Liver (tissue), 9 donors: ENCODE results near the gene IL18BP. TPM values are rescaled to one million over a fixed set of nuclear protein-coding genes. Genes with fewer than 3 reads are reported as not detected.

Source experiments
- DNase-seq: peaks from one replicate; pipeline ENCODE4 v3.0.0-alpha.2; 2017; ENCODE audit warnings: low spot score
- H3K27ac ChIP-seq, 2 donors: one replicate each; pipeline ENCODE4 v1.7.0; 2013; ENCODE audit warnings: inconsistent platforms in 2 of 2, low read length in 2 of 2, control low read depth in 1 of 2, low read depth in 1 of 2, mild to moderate bottlenecking in 1 of 2
- H3K27me3 ChIP-seq, 4 donors: one replicate each; pipeline versions ENCODE4 v1.6.1 to v1.7.0; 2013; ENCODE audit warnings: low read length in 3 of 4, inconsistent platforms in 1 of 4, mild to moderate bottlenecking in 1 of 4, moderate library complexity in 1 of 4; ENCODE audit not compliant: control insufficient read depth in 4 of 4, insufficient read depth in 4 of 4
- H3K36me3 ChIP-seq, 4 donors: one replicate each; pipeline versions ENCODE4 v1.6.1 to v1.7.0; 2013; ENCODE audit warnings: low read length in 3 of 4, mild to moderate bottlenecking in 3 of 4, low read depth in 1 of 4, moderate library complexity in 1 of 4; ENCODE audit not compliant: control insufficient read depth in 4 of 4, insufficient read depth in 3 of 4
- H3K4me1 ChIP-seq, 4 donors: one replicate each; pipeline versions ENCODE4 v1.6.1 to v1.7.0; 2013; ENCODE audit warnings: low read length in 3 of 4, mild to moderate bottlenecking in 3 of 4, moderate library complexity in 1 of 4; ENCODE audit not compliant: control insufficient read depth in 4 of 4, insufficient read depth in 4 of 4
- H3K4me3 ChIP-seq, 3 donors: one replicate each; pipeline versions ENCODE4 v1.6.1 to v1.7.0; 2013; ENCODE audit warnings: low read length in 3 of 3, control low read depth in 1 of 3, low read depth in 1 of 3, mild to moderate bottlenecking in 1 of 3
- H3K9ac ChIP-seq, 2 donors: one replicate each; pipeline ENCODE4 v1.7.0; 2013; ENCODE audit warnings: low read length in 2 of 2, mild to moderate bottlenecking in 2 of 2, moderate library complexity in 2 of 2, control low read depth in 1 of 2, low read depth in 1 of 2
- H3K9me3 ChIP-seq, 4 donors: one replicate each; pipeline versions ENCODE4 v1.6.1 to v1.7.0; 2013; ENCODE audit warnings: low read length in 3 of 4; ENCODE audit not compliant: control insufficient read depth in 4 of 4
- FOXA2 ChIP-seq: IDR thresholded peaks from 2 replicates; pipeline ENCODE4 v1.6.1; 2016; ENCODE audit warnings: antibody characterized with exemption
- HNF4A ChIP-seq, 2 donors: conservative IDR thresholded peaks; 2 replicates each; pipeline ENCODE4 v1.6.1; 2016; ENCODE audit warnings: antibody characterized with exemption in 2 of 2, mild to moderate bottlenecking in 2 of 2
- JUND ChIP-seq, 2 donors: IDR thresholded peaks; 2 replicates each; pipeline ENCODE4 v1.6.1; 2016; ENCODE audit warnings: antibody characterized with exemption in 2 of 2
- RAD21 ChIP-seq, 2 donors: IDR thresholded peaks; 2 replicates each; pipeline ENCODE4 v1.6.1; 2016; ENCODE audit warnings: antibody characterized with exemption in 2 of 2, mild to moderate bottlenecking in 2 of 2
- RXRA ChIP-seq, 2 donors: IDR thresholded peaks; 2 replicates each; pipeline ENCODE4 v1.6.1; 2017 to 2018; ENCODE audit warnings: antibody characterized with exemption in 2 of 2, mild to moderate bottlenecking in 1 of 2
- TAF1 ChIP-seq: conservative IDR thresholded peaks from 2 replicates; pipeline ENCODE4 v1.6.1; 2016; ENCODE audit warnings: antibody characterized with exemption, mild to moderate bottlenecking
- YY1 ChIP-seq: IDR thresholded peaks from 2 replicates; pipeline ENCODE4 v1.6.1; 2016; ENCODE audit warnings: antibody characterized with exemption, mild to moderate bottlenecking
- WGBS: extraction: QIAGEN DNeasy Blood & Tissue Kit; methylation state at CpG from one replicate; pipeline ENCODE4 v1.1.7; 2013; 5-methylcytosine and 5-hydroxymethylcytosine counted together
- polyA plus RNA-seq, 2 donors: library from polyadenylated mRNA; stranded (reverse) in 1 of 2; unstranded in 1 of 2; fragments of 200-250 nt in 1 of 2; fragments of >200 nt in 1 of 2; fragmentation: Nextera tagmentation in 1 of 2; extraction: Ambion mirVana in 1 of 2; gene quantifications; one replicate each; pipeline versions ENCODE4 v1.2.1 to v1.2.3, GENCODE V29; 2013 to 2015
- total RNA-seq, 2 donors: library from RNA; depleted of rRNA; stranded (reverse); fragments of >200 nt; gene quantifications; one replicate each; pipeline ENCODE4 v1.2.3, GENCODE V29; 2014
- TF ChIP-seq, protein P1 (sequence below): fragments of 150-350 bp; IDR thresholded peaks from 2 replicates; pipeline ENCODE4 v1.5.1; 2017; ENCODE audit warnings: improper control_type of control experiment, low read depth, low read length; ENCODE audit not compliant: missing input control
- TF ChIP-seq, protein P2 (sequence below): IDR thresholded peaks from 2 replicates; pipeline ENCODE4 v1.6.1; 2016; ENCODE audit warnings: antibody characterized with exemption, mild to moderate bottlenecking
- TF ChIP-seq, protein P3 (sequence below): IDR thresholded peaks from 2 replicates; pipeline ENCODE4 v1.6.1; 2016; ENCODE audit warnings: antibody characterized with exemption
- TF ChIP-seq, protein P4 (sequence below): IDR thresholded peaks from 2 replicates; pipeline ENCODE4 v1.6.1; 2016; ENCODE audit warnings: antibody characterized with exemption
- donor health status: healthy.
- donor health status: healthy.
- donor health status: healthy.
- donor health status: healthy.
- donor health status: healthy.

Gene IL18BP
- total and polyA plus RNA-seq, 4 donors, result 2.4 to 6.3 (median 4.3) TPM

DNA sequence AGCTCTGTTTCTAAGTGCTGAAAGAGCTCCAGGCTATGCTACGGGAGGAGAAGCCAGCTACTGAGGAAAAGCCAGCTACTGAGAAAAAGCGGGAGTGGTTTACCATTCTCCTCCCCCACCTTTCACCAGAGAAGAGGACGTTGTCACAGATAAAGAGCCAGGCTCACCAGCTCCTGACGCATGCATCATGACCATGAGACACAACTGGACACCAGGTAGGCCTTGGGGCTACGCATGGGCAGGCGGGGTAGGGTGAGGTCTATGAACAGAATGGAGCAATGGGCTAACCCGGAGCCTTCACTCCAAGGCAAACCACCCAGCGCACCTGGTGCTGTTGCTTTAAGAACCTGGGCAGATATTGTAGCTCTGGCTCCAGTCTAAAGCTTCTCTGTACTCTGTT is 1.1 kb downstream of the IL18BP start:
- TF ChIP-seq, protein P1, sequence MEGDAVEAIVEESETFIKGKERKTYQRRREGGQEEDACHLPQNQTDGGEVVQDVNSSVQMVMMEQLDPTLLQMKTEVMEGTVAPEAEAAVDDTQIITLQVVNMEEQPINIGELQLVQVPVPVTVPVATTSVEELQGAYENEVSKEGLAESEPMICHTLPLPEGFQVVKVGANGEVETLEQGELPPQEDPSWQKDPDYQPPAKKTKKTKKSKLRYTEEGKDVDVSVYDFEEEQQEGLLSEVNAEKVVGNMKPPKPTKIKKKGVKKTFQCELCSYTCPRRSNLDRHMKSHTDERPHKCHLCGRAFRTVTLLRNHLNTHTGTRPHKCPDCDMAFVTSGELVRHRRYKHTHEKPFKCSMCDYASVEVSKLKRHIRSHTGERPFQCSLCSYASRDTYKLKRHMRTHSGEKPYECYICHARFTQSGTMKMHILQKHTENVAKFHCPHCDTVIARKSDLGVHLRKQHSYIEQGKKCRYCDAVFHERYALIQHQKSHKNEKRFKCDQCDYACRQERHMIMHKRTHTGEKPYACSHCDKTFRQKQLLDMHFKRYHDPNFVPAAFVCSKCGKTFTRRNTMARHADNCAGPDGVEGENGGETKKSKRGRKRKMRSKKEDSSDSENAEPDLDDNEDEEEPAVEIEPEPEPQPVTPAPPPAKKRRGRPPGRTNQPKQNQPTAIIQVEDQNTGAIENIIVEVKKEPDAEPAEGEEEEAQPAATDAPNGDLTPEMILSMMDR, result no peak
- TF ChIP-seq FOXA2 (no peak), RAD21 (IDR thresholded peaks at IDR 0.05) (no peak), HNF4A (conservative IDR thresholded peaks at IDR 0.05) (no peak)
- TF ChIP-seq, protein P2, sequence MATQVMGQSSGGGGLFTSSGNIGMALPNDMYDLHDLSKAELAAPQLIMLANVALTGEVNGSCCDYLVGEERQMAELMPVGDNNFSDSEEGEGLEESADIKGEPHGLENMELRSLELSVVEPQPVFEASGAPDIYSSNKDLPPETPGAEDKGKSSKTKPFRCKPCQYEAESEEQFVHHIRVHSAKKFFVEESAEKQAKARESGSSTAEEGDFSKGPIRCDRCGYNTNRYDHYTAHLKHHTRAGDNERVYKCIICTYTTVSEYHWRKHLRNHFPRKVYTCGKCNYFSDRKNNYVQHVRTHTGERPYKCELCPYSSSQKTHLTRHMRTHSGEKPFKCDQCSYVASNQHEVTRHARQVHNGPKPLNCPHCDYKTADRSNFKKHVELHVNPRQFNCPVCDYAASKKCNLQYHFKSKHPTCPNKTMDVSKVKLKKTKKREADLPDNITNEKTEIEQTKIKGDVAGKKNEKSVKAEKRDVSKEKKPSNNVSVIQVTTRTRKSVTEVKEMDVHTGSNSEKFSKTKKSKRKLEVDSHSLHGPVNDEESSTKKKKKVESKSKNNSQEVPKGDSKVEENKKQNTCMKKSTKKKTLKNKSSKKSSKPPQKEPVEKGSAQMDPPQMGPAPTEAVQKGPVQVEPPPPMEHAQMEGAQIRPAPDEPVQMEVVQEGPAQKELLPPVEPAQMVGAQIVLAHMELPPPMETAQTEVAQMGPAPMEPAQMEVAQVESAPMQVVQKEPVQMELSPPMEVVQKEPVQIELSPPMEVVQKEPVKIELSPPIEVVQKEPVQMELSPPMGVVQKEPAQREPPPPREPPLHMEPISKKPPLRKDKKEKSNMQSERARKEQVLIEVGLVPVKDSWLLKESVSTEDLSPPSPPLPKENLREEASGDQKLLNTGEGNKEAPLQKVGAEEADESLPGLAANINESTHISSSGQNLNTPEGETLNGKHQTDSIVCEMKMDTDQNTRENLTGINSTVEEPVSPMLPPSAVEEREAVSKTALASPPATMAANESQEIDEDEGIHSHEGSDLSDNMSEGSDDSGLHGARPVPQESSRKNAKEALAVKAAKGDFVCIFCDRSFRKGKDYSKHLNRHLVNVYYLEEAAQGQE, result no peak
- TF ChIP-seq, protein P3, sequence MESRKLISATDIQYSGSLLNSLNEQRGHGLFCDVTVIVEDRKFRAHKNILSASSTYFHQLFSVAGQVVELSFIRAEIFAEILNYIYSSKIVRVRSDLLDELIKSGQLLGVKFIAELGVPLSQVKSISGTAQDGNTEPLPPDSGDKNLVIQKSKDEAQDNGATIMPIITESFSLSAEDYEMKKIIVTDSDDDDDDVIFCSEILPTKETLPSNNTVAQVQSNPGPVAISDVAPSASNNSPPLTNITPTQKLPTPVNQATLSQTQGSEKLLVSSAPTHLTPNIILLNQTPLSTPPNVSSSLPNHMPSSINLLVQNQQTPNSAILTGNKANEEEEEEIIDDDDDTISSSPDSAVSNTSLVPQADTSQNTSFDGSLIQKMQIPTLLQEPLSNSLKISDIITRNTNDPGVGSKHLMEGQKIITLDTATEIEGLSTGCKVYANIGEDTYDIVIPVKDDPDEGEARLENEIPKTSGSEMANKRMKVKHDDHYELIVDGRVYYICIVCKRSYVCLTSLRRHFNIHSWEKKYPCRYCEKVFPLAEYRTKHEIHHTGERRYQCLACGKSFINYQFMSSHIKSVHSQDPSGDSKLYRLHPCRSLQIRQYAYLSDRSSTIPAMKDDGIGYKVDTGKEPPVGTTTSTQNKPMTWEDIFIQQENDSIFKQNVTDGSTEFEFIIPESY, result no peak
- H3K36me3 ChIP-seq, result peaks cover 10 to 34% (median 28%) of the 10 kb centered on the region in 4 donors
- no peaks in the 10 kb centered on the region for H3K27me3 ChIP-seq
- WGBS, result 73% methylated on average over 8 of the region's 8 CpGs
- peak overlapping the region in 1 of 2 donors; percentile 22 for H3K9ac ChIP-seq
- H3K9me3 ChIP-seq, result no peaks in the 10 kb centered on the region
- no peak overlapping the region for H3K4me3 ChIP-seq
- DNase-seq, result no peak
- H3K27ac ChIP-seq, result peak overlapping the region; percentile 60 to 66
- H3K4me1 ChIP-seq, result peaks cover 2 to 17% (median 10%) of the 10 kb centered on the region in 4 donors

DNA sequence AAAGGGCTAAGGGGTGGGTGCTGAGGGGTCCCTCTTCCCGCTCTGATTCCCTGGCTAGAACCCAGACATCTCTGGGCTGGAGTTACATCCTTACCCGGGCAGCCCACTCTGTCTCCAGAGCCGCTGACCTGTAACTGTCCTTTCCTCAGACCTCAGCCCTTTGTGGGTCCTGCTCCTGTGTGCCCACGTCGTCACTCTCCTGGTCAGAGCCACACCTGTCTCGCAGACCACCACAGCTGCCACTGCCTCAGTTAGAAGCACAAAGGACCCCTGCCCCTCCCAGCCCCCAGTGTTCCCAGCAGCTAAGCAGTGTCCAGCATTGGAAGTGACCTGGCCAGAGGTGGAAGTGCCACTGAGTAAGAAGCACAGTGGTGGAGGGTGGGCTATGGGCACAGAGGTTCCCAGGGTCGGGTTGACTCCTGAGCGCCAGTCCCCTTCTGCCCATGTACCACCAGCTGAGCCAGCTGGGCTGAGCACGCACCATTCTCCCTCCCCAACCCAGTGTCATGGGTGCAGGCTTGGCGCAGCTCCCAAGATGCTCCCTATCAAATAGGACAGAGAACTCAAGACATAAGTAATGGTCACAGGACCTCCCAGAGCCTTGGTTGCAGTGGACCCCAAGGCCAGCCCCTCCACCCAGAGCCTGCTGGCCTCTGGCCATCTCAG is 1.6 kb downstream of the IL18BP start:
- TF ChIP-seq JUND (IDR thresholded peaks at IDR 0.05) (no peak), RXRA (IDR thresholded peaks at IDR 0.05) (no peak), RAD21 (IDR thresholded peaks at IDR 0.05) (no peak), FOXA2 (no peak), TAF1 (no peak), YY1 (no peak)
- TF ChIP-seq, protein P4, sequence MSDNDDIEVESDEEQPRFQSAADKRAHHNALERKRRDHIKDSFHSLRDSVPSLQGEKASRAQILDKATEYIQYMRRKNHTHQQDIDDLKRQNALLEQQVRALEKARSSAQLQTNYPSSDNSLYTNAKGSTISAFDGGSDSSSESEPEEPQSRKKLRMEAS, result no peak
- TF ChIP-seq, protein P2, result no peak
- WGBS, result 94% methylated on average over 10 of the region's 10 CpGs
- peaks cover 2 to 17% (median 10%) of the 10 kb centered on the region in 4 donors for H3K4me1 ChIP-seq
- no peak overlapping the region for H3K4me3 ChIP-seq
- peaks cover 14 to 39% (median 33%) of the 10 kb centered on the region in 4 donors for H3K36me3 ChIP-seq
- DNase-seq, result no peak
- H3K27me3 ChIP-seq, result no peaks in the 10 kb centered on the region
- peak overlapping the region; percentile 60 to 66 for H3K27ac ChIP-seq
- H3K9me3 ChIP-seq, result no peaks in the 10 kb centered on the region
- no peak overlapping the region for H3K9ac ChIP-seq
